Panc1 (cell line): ENCODE data around the gene PHOX2A. TPM values are rescaled to one million over a fixed set of nuclear protein-coding genes. Genes with fewer than 3 reads are reported as not detected.

Experiments used
- ATAC-seq: fragments of 200-7000 bp; cut with Tn5 transposase; 2 replicates; pipeline ENCODE4 v1.9.1; 2020; ENCODE audit warnings: mild to moderate bottlenecking, moderate library complexity
- BruUV-seq: library from RNA; stranded (reverse); fragments of 400-500 nt; replicated peaks from 2 replicates; lab custom pipeline; 2021; lab: Mats Ljungman, UMichigan
- CTCF ChIA-PET: fragments of 300-600 bp; sonication (Branson Sonifier 250); formaldehyde crosslinking; loops from one replicate; lab custom pipeline; 2022; ENCODE audit warnings: antibody characterized with exemption; lab: Charles Lee
- POLR2A ChIA-PET: fragments of 300-600 bp; sonication (Branson Sonifier 250); formaldehyde crosslinking; loops from one replicate; lab custom pipeline; 2022; ENCODE audit warnings: antibody characterized with exemption; lab: Charles Lee
- DNase-seq: peaks from one replicate; pipeline ENCODE4 v3.0.0-alpha.2; 2010; ENCODE audit warnings: low read depth, low spot score
- H3K27ac ChIP-seq: 2 replicates; pipeline ENCODE4 v1.5.1; 2011; ENCODE audit warnings: mild to moderate bottlenecking, low read length, inconsistent platforms
- H3K27me3 ChIP-seq: fragments of 200-500 bp; sonication (Bioruptor generic); 2 replicates; pipeline ENCODE4 v1.6.0; 2014; ENCODE audit warnings: low read length, inconsistent platforms; ENCODE audit not compliant: control insufficient read depth, insufficient read depth
- H3K36me3 ChIP-seq: fragments of 200-500 bp; sonication (Bioruptor generic); 2 replicates; pipeline ENCODE4 v1.5.1; 2014; ENCODE audit warnings: inconsistent platforms, mild to moderate bottlenecking, low read length, moderate library complexity; ENCODE audit not compliant: control insufficient read depth, insufficient read depth
- H3K4me1 ChIP-seq: 2 replicates; pipeline ENCODE4 v1.5.1; 2011; ENCODE audit warnings: inconsistent platforms, mild to moderate bottlenecking, low read length, moderate library complexity; ENCODE audit not compliant: control insufficient read depth, insufficient read depth
- H3K4me3 ChIP-seq, 2 experiments: 2 replicates each; pipeline ENCODE4 v1.5.1; 2011 to 2012; ENCODE audit warnings: low read depth in 2 of 2, low read length in 2 of 2, mild to moderate bottlenecking in 2 of 2, inconsistent platforms in 1 of 2, moderate library complexity in 1 of 2
- H3K9me3 ChIP-seq: fragments of 200-500 bp; sonication (Bioruptor generic); 2 replicates; pipeline ENCODE4 v1.5.1; 2014; ENCODE audit warnings: low read depth, mild to moderate bottlenecking, inconsistent platforms, low read length, moderate library complexity; ENCODE audit not compliant: control insufficient read depth, insufficient read depth
- CTCF ChIP-seq: fragments of 450-650 bp; IDR thresholded peaks from 2 replicates; pipeline ENCODE4 v1.5.1; 2017; ENCODE audit warnings: mild to moderate bottlenecking
- POLR2AphosphoS5 ChIP-seq: IDR thresholded peaks from 2 replicates; pipeline ENCODE4 v1.6.1; 2012; ENCODE audit warnings: mild to moderate bottlenecking, low read depth, low read length, moderate library complexity
- REST ChIP-seq, 2 experiments: IDR thresholded peaks; 2 replicates each; pipeline ENCODE4 v1.6.1; 2011 to 2012; ENCODE audit warnings: low read depth in 2 of 2, control low read depth in 1 of 2, low read length in 1 of 2, mild to moderate bottlenecking in 1 of 2, moderate library complexity in 1 of 2; ENCODE audit not compliant: insufficient read depth in 1 of 2
- SIN3A ChIP-seq: IDR thresholded peaks from 2 replicates; pipeline ENCODE4 v1.6.1; 2012; ENCODE audit warnings: low read depth, mild to moderate bottlenecking, low read length, moderate library complexity, borderline replicate concordance; ENCODE audit not compliant: insufficient read depth
- TCF7L2 ChIP-seq: IDR thresholded peaks from 2 replicates; pipeline ENCODE4 v1.6.1; 2011; ENCODE audit warnings: mild to moderate bottlenecking, low read depth, low read length, inconsistent platforms
- in situ Hi-C: cut with HindIII; loops from 2 replicates; pipeline ENCODE4 v1.10.0; 2016; ENCODE audit warnings: low sequenced_read_pairs, low pct_unique_long_range_greater_than_20kb
- intact Hi-C: fragments of 100-400 bp; cut with micrococcal nuclease; formaldehyde crosslinking; loops from one replicate; pipeline ENCODE4 v1.10.0; 2022; ENCODE audit not compliant: unreplicated experiment
- total RNA-seq: library from RNA; stranded (reverse); gene quantifications from one replicate; pipeline ENCODE4 v1.2.1, GENCODE V29; 2021; ENCODE audit not compliant: unreplicated experiment

Gene PHOX2A
- total RNA-seq, 1 experiment from 2014 or later, result not detected

DNA sequence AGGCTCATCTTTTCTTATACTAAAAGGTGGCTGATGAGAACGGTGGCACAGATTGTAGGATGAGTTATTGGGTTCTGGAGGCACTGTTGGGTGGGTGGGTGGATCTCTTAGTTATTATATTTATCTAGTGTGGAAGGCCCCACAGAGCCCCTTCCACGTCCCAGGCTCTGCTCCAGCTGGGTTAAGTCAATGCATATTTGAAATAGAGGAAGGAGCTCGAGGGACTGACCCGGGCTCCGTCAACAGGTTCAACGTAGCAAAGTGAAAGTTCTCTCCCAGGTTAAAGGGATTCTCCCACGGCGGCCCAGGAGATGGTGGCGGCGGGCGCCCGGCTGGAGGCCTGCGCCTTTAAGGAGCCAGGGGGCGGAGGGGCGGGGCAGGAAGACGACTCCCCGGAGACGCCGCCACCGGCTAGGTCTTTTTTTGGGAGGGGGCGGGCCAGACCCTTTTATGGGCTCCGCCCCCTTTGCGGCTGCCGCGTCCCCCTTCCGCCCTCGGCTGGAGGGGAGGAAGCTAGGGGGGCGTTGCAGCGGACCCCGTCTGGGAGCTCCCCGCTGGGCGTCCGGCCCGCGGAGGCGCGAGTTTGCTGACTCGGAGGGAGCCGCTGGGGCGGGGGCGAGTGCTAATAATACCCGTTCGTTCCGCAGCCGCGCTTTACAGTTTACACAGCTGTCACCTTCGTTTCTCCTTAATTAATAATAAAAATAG, 20.9 kb downstream of the PHOX2A start:
- Histone ChIP-seq H3K27me3 (no peaks in the 10 kb centered on the region), H3K27ac (peak overlapping the region; percentile 89), H3K4me3 (peak overlapping the region; percentile 95), H3K4me1 (peaks cover 22% of the 10 kb centered on the region), H3K9me3 (no peaks in the 10 kb centered on the region), H3K36me3 (no peaks in the 10 kb centered on the region)
- CTCF ChIA-PET, result interaction anchor here (0.6 to 0.7 kb wide), 2 partner anchors 15 to 198 kb away, joined by 4 read pairs; no protein-coding TSS in a partner anchor
- TF ChIP-seq POLR2AphosphoS5, result peak; percentile 48; the same call in 1 of the 2 replicates
- peak; percentile 87; the same call in 1 of the 2 replicates for TF ChIP-seq SIN3A
- no peak for TF ChIP-seq TCF7L2
- no peak for TF ChIP-seq REST (IDR thresholded peaks at IDR 0.05; ENCODE audit: insufficient read depth in 1 of 2, low read depth in 2 of 2, low read length in 1 of 2)
- no peak for TF ChIP-seq CTCF
- no TSS peak for BruUV-seq
- POLR2A ChIA-PET, result no interaction called here
- ATAC-seq (peak; percentile 86), DNase-seq (peak; percentile 38)
- intact Hi-C loops, result no loop called here
- in situ Hi-C loops, result no loop called here

DNA sequence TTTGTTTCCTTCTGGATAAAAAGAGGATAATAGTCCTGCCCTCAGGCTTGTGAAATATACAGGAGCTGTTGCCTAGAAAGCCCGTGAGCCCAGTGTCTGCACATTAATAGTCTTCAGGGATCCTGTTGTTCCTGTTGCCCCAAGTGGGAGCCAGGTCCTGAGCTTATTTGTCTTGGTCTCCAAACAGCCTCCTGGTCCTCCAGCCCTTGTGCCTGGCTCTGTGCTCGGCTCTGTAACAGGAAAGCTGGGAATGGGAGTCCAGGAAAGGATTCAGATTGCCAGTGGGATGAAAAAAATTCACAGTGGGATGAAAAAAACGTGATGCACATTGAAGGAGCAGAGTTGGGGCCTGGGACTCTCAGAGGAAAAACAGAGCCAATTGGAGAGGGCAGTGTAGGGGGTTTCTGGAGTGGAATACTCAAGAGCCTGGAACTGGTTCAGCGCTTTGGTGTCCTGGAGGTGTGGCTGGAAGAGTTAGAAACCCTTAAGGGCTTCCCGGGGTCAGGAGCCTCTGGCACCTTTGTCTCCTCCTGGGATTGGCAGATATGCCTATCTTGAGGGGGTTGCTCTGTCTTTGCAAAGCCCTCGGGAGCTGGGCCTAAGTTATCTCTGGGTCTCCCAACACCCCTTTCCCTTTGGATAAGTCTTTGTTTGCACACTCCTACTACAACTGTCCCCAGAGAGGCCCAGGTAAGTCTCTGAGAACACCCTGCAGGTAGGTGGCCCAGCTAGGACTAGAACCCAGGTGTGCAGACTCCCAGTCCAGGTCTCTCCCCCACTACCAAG, 21.7 kb downstream of the PHOX2A start:
- in situ Hi-C loops (no loop called here), intact Hi-C loops (no loop called here)
- H3K27me3 ChIP-seq, result no peaks in the 10 kb centered on the region
- H3K36me3 ChIP-seq, result no peaks in the 10 kb centered on the region
- BruUV-seq, result no TSS peak
- H3K4me3 ChIP-seq, result peak overlapping the region; percentile 95
- no peaks in the 10 kb centered on the region for H3K9me3 ChIP-seq
- ATAC-seq (no peak), DNase-seq (no peak)
- peak overlapping the region; percentile 89 for H3K27ac ChIP-seq
- ChIA-PET CTCF (no interaction called here), POLR2A (no interaction called here)
- TF ChIP-seq SIN3A (no peak), POLR2AphosphoS5 (no peak), CTCF (no peak), TCF7L2 (no peak), REST (IDR thresholded peaks at IDR 0.05; ENCODE audit: insufficient read depth in 1 of 2, low read depth in 2 of 2, low read length in 1 of 2) (no peak)
- peaks cover 18% of the 10 kb centered on the region for H3K4me1 ChIP-seq
